DMS 273 treated with DMSO at 0.1 percent for 48 hours (cell line): ENCODE measurements around the gene NUDT8.
"Not testable (repeated sequence)": the region's sequence is repeated elsewhere in the genome, so short reads cannot be mapped to it uniquely, and the experiment has no call there.

Experiments used
- DNase-seq: peaks from one replicate; lab custom pipeline; 2025; lab: John Stamatoyannopoulos, UW

The NUDT8 gene

GRCh38 chr11:67642173-67643120 lies 12.7 kb upstream of the NUDT8 start:
- DNase-seq = no peak

GRCh38 chr11:67641338-67642172 lies 11.8 kb upstream of the NUDT8 start:
- no peak for DNase-seq

GRCh38 chr11:67640758-67641337 lies 11.1 kb upstream of the NUDT8 start:
- DNase-seq = no peak

- DNase-seq = no peak
Observed at GRCh38 chr11:67640021-67640757, 10.5 kb upstream of the NUDT8 start.

GRCh38 chr11:67639438-67639859 lies 9.7 kb upstream of the NUDT8 start, which contains the start of gene TBX10:
TBX10 (minus strand) TSS chr11:67639763; CDS start chr11:67639472, 291 bp downstream.
- no peak for DNase-seq

- DNase-seq = no peak
Observed at GRCh38 chr11:67638535-67639437, 9.0 kb upstream of the NUDT8 start.

- DNase-seq = not testable (repeated sequence)
Observed at GRCh38 chr11:67637441-67637840, 7.7 kb upstream of the NUDT8 start.

- DNase-seq = no peak
Observed at GRCh38 chr11:67636962-67637361, 7.2 kb upstream of the NUDT8 start.

- DNase-seq = no peak
Observed at GRCh38 chr11:67635231-67635521, 5.4 kb upstream of the NUDT8 start.

GRCh38 chr11:67634366-67635230 lies 4.9 kb upstream of the NUDT8 start:
- DNase-seq = no peak

GRCh38 chr11:67633758-67634365 lies 4.1 kb upstream of the NUDT8 start:
- DNase-seq = no peak

- no peak for DNase-seq
Observed at GRCh38 chr11:67632982-67633755, 3.4 kb upstream of the NUDT8 start.

GRCh38 chr11:67632175-67632981 lies 2.6 kb upstream of the NUDT8 start:
- DNase-seq = no peak

- DNase-seq = no peak
Observed at GRCh38 chr11:67631853-67632174, 2.1 kb upstream of the NUDT8 start.

- DNase-seq = no peak
Observed at GRCh38 chr11:67631411-67631810, 1.7 kb upstream of the NUDT8 start.

GRCh38 chr11:67630943-67631331 lies 1.2 kb upstream of the NUDT8 start:
- DNase-seq = no peak

GRCh38 chr11:67630228-67630942 lies 648 bp upstream of the NUDT8 start:
- peak; percentile 83 for DNase-seq
